Ishikawa (cell line): ENCODE measurements around the gene CARNS1.

Experiments used
- CREB1 ChIP-seq: IDR thresholded peaks from 2 replicates; pipeline ENCODE4 v1.6.1; 2012; ENCODE audit warnings: low read depth
- FOXM1 ChIP-seq: IDR thresholded peaks from 2 replicates; pipeline ENCODE4 v1.6.1; 2012; ENCODE audit warnings: low read depth, borderline replicate concordance
- MAX ChIP-seq: IDR thresholded peaks from 2 replicates; pipeline ENCODE4 v1.6.1; 2012
- NFIC ChIP-seq: IDR thresholded peaks from 2 replicates; pipeline ENCODE4 v1.6.1; 2012
- RAD21 ChIP-seq: IDR thresholded peaks from 2 replicates; pipeline ENCODE4 v1.6.1; 2012; ENCODE audit warnings: low read depth
- TAF1 ChIP-seq: IDR thresholded peaks from 2 replicates; pipeline ENCODE4 v1.6.1; 2012; ENCODE audit warnings: low read depth, mild to moderate bottlenecking
- TEAD4 ChIP-seq: IDR thresholded peaks from 2 replicates; pipeline ENCODE4 v1.6.1; 2012
- USF1 ChIP-seq: IDR thresholded peaks from 2 replicates; pipeline ENCODE4 v1.6.1; 2012
- YY1 ChIP-seq: IDR thresholded peaks from 2 replicates; pipeline ENCODE4 v1.6.1; 2012; ENCODE audit warnings: low read depth
- ZBTB7A ChIP-seq: IDR thresholded peaks from 2 replicates; pipeline ENCODE4 v1.6.1; 2012; ENCODE audit warnings: low read depth

GRCh38 chr11:67431346-67432249 is 16.1 kb downstream of the CARNS1 start:
- TF ChIP-seq RAD21 (no peak), MAX (no peak), YY1 (no peak), USF1 (no peak), NFIC (no peak), ZBTB7A (no peak), TAF1 (no peak), CREB1 (no peak), TEAD4 (no peak), FOXM1 (no peak)
